ENCODE results near the gene ASTN2. TPM values are rescaled to one million over a fixed set of nuclear protein-coding genes. Genes with fewer than 3 reads are reported as not detected.

Gene ASTN2
- total and polyA plus RNA-seq, 9 of the 15 experiments (the other 6 are each of a cell fraction or from before 2014, with no cell fraction given) = 0.56 to 3.5 (median 1.9) TPM

DNA sequence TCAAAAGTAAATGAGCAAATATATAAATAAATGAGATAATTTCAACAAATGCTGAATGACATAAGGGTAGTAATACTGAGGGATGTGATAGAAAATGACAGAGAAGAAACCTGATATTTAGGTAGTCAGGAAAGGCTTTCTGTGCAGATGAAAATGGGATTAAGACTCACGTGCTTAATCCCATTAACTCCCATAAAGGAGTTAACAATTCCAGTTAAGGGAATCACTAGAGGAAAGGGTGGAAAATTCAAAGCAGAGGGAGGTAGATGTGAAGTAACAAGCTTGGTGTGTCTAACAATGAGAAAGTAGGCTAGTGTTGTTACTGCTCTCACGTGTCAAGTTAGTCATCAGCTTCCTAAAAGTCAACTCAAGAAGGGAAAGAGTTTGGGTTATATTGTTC, 818.2 kb downstream of the ASTN2 start (continued):
- TF ChIP-seq ZBTB9 (CRISPR knock-in tag; IDR thresholded peaks at IDR 0.05) (no peak), TARDBP (IDR thresholded peaks at IDR 0.05) (no peak), COPS2 (conservative IDR thresholded peaks at IDR 0.05) (no peak), ZBED1 (IDR thresholded peaks at IDR 0.05) (no peak), CBX2 (IDR thresholded peaks at IDR 0.05; ENCODE audit: insufficient read depth, low read length, poor library complexity, severe bottlenecking) (no peak)

- H3K4me2 ChIP-seq (ENCODE audit: insufficient read depth, low read length) = no peak overlapping the region
- H3K27me3 ChIP-seq (ENCODE audit: control insufficient read depth in 2 of 2, insufficient read depth in 2 of 2, low read length in 2 of 2) = no peaks in the 10 kb centered on the region
- no peak overlapping the region for H3K4me3 ChIP-seq
- BruUV-seq (replicated peaks) = no TSS peak
- H3K79me2 ChIP-seq (ENCODE audit: control insufficient read depth, insufficient read depth, low read length) = no peaks in the 10 kb centered on the region
- CTCF ChIA-PET (ENCODE audit: low intra/inter-chr PET ratio) = no interaction called here
- intact Hi-C loops (cut with micrococcal nuclease) = no loop called here
- H3K9me1 ChIP-seq (ENCODE audit: control insufficient read depth, insufficient read depth, low read length) = no peaks in the 10 kb centered on the region
- WGBS (ENCODE audit: insufficient coverage, low coverage, missing lambda C conversion rate) = 0% methylated on average over 2 of the region's 2 CpGs
- no peak for DNase-seq (ENCODE audit: extremely low read depth in 1 of 4, low spot score in 3 of 4)
- FAIRE-seq = no peak
- POLR2A ChIA-PET = no interaction called here
- no peaks in the 10 kb centered on the region for H3K36me3 ChIP-seq (ENCODE audit: control insufficient read depth, insufficient read depth, low read length)
- ATAC-seq = no peak
- TF ChIP-seq BRCA1 (IDR thresholded peaks at IDR 0.05) = no peak
- no peak for TF ChIP-seq BRCA1 (CRISPR knock-in tag; IDR thresholded peaks at IDR 0.05)
- TF ChIP-seq, protein P1, sequence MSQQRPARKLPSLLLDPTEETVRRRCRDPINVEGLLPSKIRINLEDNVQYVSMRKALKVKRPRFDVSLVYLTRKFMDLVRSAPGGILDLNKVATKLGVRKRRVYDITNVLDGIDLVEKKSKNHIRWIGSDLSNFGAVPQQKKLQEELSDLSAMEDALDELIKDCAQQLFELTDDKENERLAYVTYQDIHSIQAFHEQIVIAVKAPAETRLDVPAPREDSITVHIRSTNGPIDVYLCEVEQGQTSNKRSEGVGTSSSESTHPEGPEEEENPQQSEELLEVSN (IDR thresholded peaks at IDR 0.05; ENCODE audit: borderline replicate concordance in 1 of 2, extremely low read depth in 1 of 2, insufficient read depth in 1 of 2, insufficient read length in 1 of 2, low read depth in 1 of 2, low read length in 1 of 2, poor library complexity in 1 of 2, severe bottlenecking in 1 of 2) = no peak
- TF ChIP-seq MLX (CRISPR knock-in tag; conservative IDR thresholded peaks at IDR 0.05) = no peak
- no peak for TF ChIP-seq ELK3 (CRISPR knock-in tag; IDR thresholded peaks at IDR 0.05)
- no peak for TF ChIP-seq CC2D1A (IDR thresholded peaks at IDR 0.05)
- TF ChIP-seq BCOR (IDR thresholded peaks at IDR 0.05) = no peak
- no peak for TF ChIP-seq C11orf30 (IDR thresholded peaks at IDR 0.05; ENCODE audit: low read depth)
- TF ChIP-seq NBN (IDR thresholded peaks at IDR 0.05; ENCODE audit: low read depth) = no peak
- TF ChIP-seq CREM (IDR thresholded peaks at IDR 0.05; ENCODE audit: low read depth) = no peak
- TF ChIP-seq HLTF (IDR thresholded peaks at IDR 0.05) = no peak
- no peaks in the 10 kb centered on the region for H4K20me1 ChIP-seq (replicated peaks; ENCODE audit: control insufficient read depth, insufficient read depth, low read length)
- no peak overlapping the region for H3K27ac ChIP-seq (ENCODE audit: extremely low read depth, low read depth, low read length)
- H2AFZ ChIP-seq (ENCODE audit: low read depth, low read length) = no peak overlapping the region
- H3K4me1 ChIP-seq (replicated peaks in 1 of 2; ENCODE audit: control insufficient read depth in 2 of 2, insufficient read depth in 2 of 2, low read length in 2 of 2) = no peaks in the 10 kb centered on the region
- H3K9me3 ChIP-seq (replicated peaks; ENCODE audit: control insufficient read depth, insufficient read depth, low read depth, low read length) = no peaks in the 10 kb centered on the region
- H3K9ac ChIP-seq (ENCODE audit: insufficient read depth in 1 of 2, low read depth in 2 of 2, low read length in 2 of 2) = no peak overlapping the region
- in situ Hi-C loops (cut with MboI) = no loop called here
These were observed 820.3 kb downstream of the ASTN2 start for GRCh38 chr9:116594547-116594946.

Data from K562 (cell line).